Breast epithelium (tissue), 3 donors: ENCODE results near the gene NT5DC2.

Experiments used
- POLR2A ChIP-seq: fragments of 450-650 bp; IDR thresholded peaks from one replicate; pipeline ENCODE4 v1.6.1; 2016; ENCODE audit warnings: antibody characterized with exemption, mild to moderate bottlenecking, moderate library complexity
- POLR2AphosphoS5 ChIP-seq, 3 donors: sonication (generic); formaldehyde crosslinking; IDR thresholded peaks; one replicate each; pipeline ENCODE4 v1.6.1; 2017; ENCODE audit warnings: antibody characterized with exemption in 3 of 3
- TF ChIP-seq, protein P1 (sequence below), 3 donors: fragments of 450-650 bp; IDR thresholded peaks; one replicate each; pipeline ENCODE4 v1.5.1; 2016 to 2017; ENCODE audit warnings: antibody characterized with exemption in 3 of 3, mild to moderate bottlenecking in 3 of 3, moderate library complexity in 3 of 3

DNA sequence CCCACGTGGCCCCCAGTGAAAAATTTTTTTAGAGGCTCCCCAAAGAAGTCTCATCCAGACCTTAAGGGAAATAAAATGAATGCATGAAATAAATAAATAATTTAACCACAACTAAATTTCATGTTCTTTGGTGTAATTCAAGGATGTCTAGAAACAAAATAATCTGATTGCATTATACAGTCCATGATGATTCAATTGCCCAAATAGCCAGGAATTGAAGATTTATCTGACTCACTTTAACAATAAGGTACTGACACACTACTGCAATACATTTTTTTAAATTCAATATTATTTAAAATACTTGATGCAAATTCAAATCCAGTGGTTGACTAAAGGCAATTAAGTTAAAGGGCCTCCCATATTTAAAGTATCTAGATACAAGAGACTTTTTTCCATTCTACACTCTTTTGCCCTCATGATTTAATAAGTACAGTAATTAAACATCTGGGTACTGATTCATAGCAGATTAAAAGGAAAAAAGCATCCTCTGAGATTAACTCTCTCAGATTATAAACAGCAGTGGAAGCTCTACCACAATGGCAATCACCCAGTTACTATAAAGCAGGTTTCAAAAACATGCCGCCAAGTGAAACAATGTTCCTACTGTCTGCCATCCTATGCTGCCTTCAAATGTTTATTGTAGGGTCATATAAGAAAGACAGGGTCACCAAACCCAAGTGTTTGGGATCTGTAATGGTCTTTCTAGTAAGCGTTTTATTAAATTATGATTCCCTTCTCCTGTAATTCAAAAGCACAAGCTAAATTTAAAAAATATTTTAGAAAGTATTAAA, 12.6 kb upstream of the NT5DC2 start:
- TF ChIP-seq, protein P1, sequence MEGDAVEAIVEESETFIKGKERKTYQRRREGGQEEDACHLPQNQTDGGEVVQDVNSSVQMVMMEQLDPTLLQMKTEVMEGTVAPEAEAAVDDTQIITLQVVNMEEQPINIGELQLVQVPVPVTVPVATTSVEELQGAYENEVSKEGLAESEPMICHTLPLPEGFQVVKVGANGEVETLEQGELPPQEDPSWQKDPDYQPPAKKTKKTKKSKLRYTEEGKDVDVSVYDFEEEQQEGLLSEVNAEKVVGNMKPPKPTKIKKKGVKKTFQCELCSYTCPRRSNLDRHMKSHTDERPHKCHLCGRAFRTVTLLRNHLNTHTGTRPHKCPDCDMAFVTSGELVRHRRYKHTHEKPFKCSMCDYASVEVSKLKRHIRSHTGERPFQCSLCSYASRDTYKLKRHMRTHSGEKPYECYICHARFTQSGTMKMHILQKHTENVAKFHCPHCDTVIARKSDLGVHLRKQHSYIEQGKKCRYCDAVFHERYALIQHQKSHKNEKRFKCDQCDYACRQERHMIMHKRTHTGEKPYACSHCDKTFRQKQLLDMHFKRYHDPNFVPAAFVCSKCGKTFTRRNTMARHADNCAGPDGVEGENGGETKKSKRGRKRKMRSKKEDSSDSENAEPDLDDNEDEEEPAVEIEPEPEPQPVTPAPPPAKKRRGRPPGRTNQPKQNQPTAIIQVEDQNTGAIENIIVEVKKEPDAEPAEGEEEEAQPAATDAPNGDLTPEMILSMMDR (IDR thresholded peaks at IDR 0.05) = no peak
- TF ChIP-seq POLR2AphosphoS5 (IDR thresholded peaks at IDR 0.05) = no peak
- TF ChIP-seq POLR2A = no peak
